HL-60 (cell line): ENCODE data around the gene THBS3.
"Not testable (repeated sequence)": the region's sequence is repeated elsewhere in the genome, so short reads cannot be mapped to it uniquely, and the experiment has no call there.

Experiments used
- CTCF ChIP-seq: IDR thresholded peaks from one replicate; pipeline ENCODE4 v1.5.1; 2011; ENCODE audit warnings: low read length, control low read depth, inconsistent platforms; ENCODE audit not compliant: insufficient read depth
- REST ChIP-seq: IDR thresholded peaks from 2 replicates; pipeline ENCODE4 v1.6.1; 2012; ENCODE audit warnings: low read depth; ENCODE audit not compliant: insufficient replicate concordance

- not testable (repeated sequence) for TF ChIP-seq CTCF, REST
Measured at GRCh38 chr1:155163785-155164184, 43.9 kb downstream of the THBS3 start.
